Measurements from ENCODE around the gene STN1.

DNA sequence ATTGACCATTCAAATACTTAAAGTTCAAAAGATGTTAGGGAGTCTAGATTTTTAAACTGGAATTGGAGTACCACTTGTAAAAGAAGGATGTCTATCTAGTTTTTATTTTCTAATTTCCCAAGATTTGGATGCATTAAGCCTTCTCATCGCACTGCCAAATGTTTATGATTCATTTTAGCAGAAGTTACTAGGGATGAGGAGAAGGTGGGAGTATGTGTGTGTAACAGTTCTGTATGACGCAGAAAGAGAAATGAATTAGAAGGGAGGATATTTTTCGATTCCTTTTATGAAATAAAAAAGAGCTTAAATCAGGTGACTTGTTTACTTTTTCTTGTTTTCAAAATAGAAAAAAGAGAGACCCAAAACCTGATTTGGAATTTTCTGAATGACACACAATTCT lies 42.1 kb upstream of the STN1 start:
- TF ChIP-seq, protein P1, sequence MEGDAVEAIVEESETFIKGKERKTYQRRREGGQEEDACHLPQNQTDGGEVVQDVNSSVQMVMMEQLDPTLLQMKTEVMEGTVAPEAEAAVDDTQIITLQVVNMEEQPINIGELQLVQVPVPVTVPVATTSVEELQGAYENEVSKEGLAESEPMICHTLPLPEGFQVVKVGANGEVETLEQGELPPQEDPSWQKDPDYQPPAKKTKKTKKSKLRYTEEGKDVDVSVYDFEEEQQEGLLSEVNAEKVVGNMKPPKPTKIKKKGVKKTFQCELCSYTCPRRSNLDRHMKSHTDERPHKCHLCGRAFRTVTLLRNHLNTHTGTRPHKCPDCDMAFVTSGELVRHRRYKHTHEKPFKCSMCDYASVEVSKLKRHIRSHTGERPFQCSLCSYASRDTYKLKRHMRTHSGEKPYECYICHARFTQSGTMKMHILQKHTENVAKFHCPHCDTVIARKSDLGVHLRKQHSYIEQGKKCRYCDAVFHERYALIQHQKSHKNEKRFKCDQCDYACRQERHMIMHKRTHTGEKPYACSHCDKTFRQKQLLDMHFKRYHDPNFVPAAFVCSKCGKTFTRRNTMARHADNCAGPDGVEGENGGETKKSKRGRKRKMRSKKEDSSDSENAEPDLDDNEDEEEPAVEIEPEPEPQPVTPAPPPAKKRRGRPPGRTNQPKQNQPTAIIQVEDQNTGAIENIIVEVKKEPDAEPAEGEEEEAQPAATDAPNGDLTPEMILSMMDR (IDR thresholded peaks at IDR 0.05), result no peak
- TF ChIP-seq POLR2A (IDR thresholded peaks at IDR 0.05), result no peak
